Liver (tissue), 3 donors: Measurements from ENCODE around the gene MACROH2A1.

Source experiments
- ATF3 ChIP-seq: IDR thresholded peaks from 2 replicates; pipeline ENCODE4 v1.6.1; 2016; ENCODE audit warnings: antibody characterized with exemption
- CTCF ChIP-seq: fragments of 150-350 bp; IDR thresholded peaks from 2 replicates; pipeline ENCODE4 v1.5.1; 2017; ENCODE audit warnings: improper control_type of control experiment, low read depth, low read length; ENCODE audit not compliant: missing input control
- EGR1 ChIP-seq, 2 donors: IDR thresholded peaks; 2 replicates each; pipeline ENCODE4 v1.6.1; 2016 to 2018; ENCODE audit warnings: antibody characterized with exemption in 2 of 2, low read depth in 2 of 2
- FOXA1 ChIP-seq: IDR thresholded peaks from 2 replicates; pipeline ENCODE4 v1.6.1; 2016; ENCODE audit warnings: antibody characterized with exemption
- GABPA ChIP-seq, 2 donors: IDR thresholded peaks in 1 of 2; conservative IDR thresholded peaks in 1 of 2; 2 replicates each; pipeline ENCODE4 v1.6.1; 2016; ENCODE audit warnings: antibody characterized with exemption in 2 of 2, mild to moderate bottlenecking in 1 of 2, moderate library complexity in 1 of 2
- HNF4A ChIP-seq, 2 donors: conservative IDR thresholded peaks; 2 replicates each; pipeline ENCODE4 v1.6.1; 2016; ENCODE audit warnings: antibody characterized with exemption in 2 of 2, mild to moderate bottlenecking in 2 of 2
- JUND ChIP-seq, 2 donors: IDR thresholded peaks; 2 replicates each; pipeline ENCODE4 v1.6.1; 2016; ENCODE audit warnings: antibody characterized with exemption in 2 of 2
- MAX ChIP-seq: IDR thresholded peaks from 2 replicates; pipeline ENCODE4 v1.6.1; 2016; ENCODE audit warnings: antibody characterized with exemption
- REST ChIP-seq: IDR thresholded peaks from 2 replicates; pipeline ENCODE4 v1.6.1; 2016; ENCODE audit warnings: antibody characterized with exemption, mild to moderate bottlenecking
- TAF1 ChIP-seq: conservative IDR thresholded peaks from 2 replicates; pipeline ENCODE4 v1.6.1; 2016; ENCODE audit warnings: antibody characterized with exemption, mild to moderate bottlenecking
- YY1 ChIP-seq: IDR thresholded peaks from 2 replicates; pipeline ENCODE4 v1.6.1; 2016; ENCODE audit warnings: antibody characterized with exemption, mild to moderate bottlenecking
- ZBTB33 ChIP-seq: IDR thresholded peaks from 2 replicates; pipeline ENCODE4 v1.6.1; 2016; ENCODE audit warnings: antibody characterized with exemption
- donor health status: healthy.
- donor health status: healthy.

- TF ChIP-seq CTCF: no peak
- no peak for TF ChIP-seq EGR1 (IDR thresholded peaks at IDR 0.05; ENCODE audit: low read depth in 2 of 2)
- no peak for TF ChIP-seq GABPA (IDR thresholded peaks at IDR 0.05 in 1 of 2, conservative IDR thresholded peaks at IDR 0.05 in 1 of 2)
- no peak for TF ChIP-seq ATF3
- TF ChIP-seq TAF1: no peak
- TF ChIP-seq FOXA1: no peak
- no peak for TF ChIP-seq MAX
- TF ChIP-seq REST: no peak
- no peak for TF ChIP-seq HNF4A (conservative IDR thresholded peaks at IDR 0.05)
- TF ChIP-seq YY1: no peak
- TF ChIP-seq ZBTB33: no peak
- no peak for TF ChIP-seq JUND (IDR thresholded peaks at IDR 0.05)
Measured at GRCh38 chr5:135313946-135314345, 85.1 kb downstream of the MACROH2A1 start.
